GM18511 (cell line): Measurements from ENCODE around the gene SLC5A10.

Source experiments
- ATAC-seq: cut with Tn5 transposase; IDR thresholded peaks from one replicate; pipeline ENCODE4 v1.9.1; 2021; ENCODE audit warnings: mild to moderate bottlenecking, moderate library complexity; ENCODE audit not compliant: unreplicated experiment

The SLC5A10 gene

DNA sequence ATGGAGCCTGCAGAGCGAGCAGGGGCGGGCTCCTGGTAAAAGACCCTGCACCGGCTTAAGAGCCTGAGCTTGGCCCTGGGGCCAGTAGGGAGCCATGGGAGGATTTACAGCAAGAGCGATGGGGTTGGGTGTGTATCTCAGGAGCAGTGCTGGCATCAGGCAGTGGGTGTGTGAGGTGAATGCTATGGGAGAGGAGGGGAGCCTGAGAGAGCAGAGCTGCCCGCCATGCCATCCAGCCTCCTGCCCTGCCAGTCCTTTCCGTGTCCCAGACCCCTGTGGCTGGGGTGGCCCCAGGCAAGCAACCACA lies 29.3 kb downstream of the SLC5A10 start:
- no peak for ATAC-seq

DNA sequence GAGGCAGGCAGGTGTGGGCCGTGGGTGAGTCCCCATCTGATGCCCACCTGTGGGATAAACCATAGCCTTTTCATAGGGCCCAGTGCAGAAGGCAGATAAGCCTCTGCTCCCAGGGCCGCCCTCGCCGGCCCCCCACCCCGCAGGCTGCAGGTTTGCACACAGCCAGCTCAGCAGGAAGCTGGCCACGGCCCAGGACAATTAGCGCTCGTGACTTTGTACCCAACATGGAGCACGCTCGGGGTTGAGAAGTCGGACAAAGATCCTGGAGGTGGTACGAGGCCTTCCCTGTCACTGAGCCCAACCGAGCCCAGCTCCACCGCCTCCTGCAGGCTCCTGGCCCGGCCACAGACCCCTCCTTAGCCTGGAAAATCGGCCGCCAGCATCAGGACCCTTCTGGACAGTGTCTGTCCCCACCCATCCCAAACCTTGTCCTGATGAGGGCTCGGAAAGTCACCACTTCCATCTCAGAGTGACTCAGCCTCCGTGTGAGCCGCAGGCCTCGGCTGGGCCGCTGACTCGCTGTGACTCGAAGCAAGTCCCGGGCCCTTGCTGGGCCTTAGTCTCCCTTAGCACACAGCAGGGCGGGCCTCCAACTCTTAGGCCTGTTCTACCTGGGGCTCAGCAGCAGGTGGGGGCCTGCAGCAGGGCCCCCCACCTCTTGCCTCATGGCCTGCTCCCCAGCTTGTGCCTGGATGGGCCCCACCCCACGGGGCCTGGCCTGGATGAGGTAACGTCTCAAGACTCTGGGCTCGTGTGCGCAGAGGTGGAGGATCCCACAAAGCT lies 29.9 kb downstream of the SLC5A10 start:
- no peak for ATAC-seq

DNA sequence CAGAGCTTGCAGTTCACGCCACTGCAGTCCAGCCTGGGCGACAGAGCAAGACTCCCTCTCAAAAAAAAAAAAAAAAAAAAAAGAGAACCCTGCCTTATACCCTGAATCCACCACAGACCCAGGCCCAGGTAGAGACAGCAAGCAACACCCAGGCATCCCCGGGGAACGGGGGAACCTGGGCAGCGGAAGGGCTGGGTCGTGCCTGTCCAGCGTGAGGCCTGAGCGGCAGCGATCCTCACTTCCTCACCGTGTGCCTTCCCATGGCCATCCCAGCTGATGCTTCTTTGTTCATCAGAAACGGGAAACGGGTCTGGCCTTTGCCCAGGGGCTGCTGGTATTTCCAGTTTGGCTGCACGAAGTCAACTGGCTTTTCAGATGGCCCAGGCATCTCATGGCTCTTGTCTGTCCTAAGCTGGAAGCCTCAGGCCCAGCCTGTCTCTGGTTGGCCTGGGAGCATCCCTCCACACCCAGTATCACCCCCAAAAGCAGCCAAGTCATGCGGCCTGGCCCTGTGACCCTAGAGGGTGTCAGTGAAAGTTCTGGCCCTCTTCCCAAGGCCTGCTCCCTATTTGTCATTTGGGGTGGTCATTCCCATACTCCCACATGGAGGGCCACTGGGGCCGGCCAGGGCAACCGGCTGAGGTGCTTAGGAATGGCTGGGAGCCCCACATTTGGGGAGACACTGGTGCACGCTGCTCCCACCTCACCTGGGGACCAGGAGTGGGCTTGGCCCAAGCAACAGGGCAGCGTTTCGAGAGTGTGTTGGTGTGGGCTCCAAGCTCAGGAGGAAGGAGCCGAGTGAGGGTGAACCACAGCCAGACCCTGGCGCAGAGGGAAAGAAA lies 32.5 kb downstream of the SLC5A10 start:
- ATAC-seq, result no peak

DNA sequence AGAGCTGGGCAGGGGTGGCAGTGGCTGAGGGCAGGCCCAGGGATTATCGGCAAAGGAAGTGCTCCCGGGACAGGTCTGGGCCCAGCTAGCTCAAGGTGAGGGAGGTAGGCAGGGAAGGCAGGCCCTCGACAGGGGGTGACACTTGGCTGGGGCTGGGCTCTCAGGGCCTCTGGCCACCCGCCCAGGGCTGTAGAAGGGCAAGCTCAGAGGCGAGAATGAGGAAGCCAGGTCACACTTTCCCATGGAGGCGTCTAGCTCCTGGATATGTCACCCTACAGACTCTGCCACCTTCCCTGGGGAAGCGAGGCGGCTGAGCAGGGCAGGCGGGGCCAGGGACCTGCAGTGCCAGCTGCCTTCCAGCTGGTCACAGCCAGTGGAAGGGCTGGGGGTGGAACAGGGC lies 33.5 kb downstream of the SLC5A10 start:
- ATAC-seq, result no peak

DNA sequence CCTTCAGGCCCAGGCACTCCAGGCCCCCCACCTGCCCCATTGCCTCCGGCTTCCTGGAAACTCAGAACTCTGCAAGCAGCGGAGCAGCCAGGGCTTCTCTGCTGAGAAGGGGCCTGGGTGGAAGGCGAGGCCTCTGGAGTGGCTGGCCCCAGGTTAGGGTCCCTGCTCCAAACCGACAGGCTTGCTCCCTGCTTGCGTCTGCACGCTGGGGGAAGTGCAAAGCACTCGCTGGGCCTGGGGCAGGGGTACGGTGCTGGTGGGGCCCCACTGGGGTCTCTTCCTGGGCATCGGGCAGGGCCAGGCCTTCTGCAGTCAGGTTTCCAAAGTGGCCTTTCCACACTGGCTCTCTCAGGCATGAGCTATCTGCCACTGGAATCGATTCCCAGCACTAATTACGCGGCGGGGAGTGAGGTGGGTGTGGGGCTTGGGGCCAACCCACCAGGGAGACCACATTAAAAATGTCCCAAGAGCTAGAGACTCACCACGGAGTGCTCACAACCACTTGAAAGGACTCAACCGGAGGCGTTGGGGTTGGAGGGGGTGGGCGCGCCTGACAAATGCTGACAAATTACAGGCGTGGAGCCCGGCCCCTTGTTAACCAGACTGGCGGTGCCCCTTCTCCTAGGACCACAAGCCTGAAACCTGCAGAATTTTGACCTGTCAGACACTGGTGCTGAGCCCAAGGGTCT lies 34.7 kb downstream of the SLC5A10 start:
- ATAC-seq, result no peak

DNA sequence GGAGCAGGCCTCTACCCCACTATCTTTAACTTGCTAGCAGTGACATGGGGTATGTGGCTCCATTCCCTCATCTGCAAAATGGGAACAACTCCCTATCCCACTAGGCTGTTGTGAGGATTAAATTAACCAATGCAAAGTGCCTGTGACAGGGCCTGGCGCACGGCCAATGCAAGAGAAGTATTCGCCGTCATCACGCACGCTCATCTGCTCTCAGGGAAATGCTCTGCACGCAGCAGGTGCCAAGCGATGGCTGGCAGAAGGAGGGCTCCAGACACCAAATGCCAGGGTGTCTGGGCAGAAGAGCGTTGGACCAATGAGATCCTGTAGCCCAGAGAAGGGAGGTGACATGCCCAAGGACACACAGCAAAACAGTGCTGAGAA lies 35.3 kb downstream of the SLC5A10 start:
- ATAC-seq, result no peak

DNA sequence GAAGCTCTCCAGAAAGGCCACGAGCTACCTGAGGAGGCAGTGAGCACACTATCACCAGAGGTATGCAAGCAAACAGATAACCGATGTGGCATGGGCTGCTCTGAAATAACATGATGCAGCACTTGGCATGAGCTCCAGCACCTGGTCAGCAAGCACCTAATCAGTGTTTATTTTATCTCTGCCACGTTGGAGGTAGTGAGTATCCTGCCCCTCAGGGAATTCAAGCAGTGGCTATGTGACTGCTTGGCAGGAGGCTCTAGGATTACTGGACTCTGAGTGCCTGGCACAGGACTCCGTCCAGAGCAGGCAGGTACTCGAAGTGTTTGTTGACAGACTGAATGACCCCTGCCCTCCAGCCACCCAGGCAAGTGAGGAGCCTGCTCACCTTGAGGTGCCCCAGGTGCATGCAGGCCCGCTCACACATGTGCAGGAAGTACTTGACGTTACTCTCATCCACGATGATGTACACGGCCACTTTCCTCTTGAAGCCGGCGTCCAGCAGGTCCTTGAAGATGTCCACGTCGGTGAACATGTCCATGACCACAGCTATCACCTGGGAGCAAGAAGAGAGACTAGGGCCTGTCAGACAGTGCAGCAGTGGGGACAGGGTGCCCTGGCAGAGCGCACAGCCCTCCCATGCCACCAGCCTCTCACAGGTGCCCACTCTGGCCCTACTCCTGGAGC lies 36.0 kb downstream of the SLC5A10 start:
- ATAC-seq, result no peak

DNA sequence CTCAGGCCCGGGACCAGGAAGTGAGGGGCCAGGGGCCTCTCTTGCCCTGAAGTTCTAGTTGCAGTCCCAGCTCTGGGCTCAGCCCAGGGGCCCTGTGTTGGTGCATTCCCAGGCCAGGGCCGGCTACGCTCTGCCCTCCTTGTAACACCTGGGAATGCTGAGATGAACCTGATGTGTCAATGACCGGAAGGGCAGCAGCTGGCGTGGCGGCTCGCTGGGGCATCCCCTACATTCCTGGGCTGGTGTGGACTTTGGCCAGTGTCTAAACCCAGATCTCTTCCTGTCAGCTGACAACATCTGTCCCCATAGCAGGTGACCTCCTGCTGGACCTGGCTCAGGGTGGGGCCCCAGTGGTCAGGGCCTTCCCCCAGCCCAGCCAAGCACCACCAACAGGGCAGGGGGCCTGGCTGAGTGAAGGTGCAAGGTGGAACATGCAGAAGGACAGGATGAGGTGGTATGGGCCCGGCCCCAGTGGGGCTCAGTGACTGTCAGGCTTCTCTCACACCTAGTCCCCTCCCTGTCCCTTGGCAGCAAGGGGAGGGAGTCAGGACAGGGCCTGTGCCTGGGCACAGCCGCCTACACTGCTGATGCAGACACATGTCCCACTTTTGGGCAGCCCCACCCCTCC lies 36.7 kb downstream of the SLC5A10 start:
- no peak for ATAC-seq

DNA sequence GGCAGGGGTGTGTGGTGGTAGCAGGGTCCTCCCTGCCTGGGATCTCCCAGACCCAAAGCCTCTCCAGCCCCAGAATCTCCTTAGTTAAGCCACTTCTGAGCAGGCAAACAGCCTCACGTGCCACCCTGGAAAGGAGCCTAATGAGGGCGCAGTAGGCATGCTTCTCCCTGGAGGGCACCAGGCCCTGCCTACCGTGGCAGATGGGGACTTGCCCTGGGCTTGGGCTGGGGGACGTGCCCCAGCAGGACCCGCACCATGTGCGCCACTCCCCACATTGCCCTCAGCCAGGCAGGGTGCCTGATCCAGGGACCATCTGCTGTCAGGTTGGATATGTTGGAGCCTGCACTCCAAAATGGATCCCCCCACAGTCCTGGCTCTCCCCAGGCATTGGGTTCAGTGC lies 38.4 kb downstream of the SLC5A10 start:
- no peak for ATAC-seq

DNA sequence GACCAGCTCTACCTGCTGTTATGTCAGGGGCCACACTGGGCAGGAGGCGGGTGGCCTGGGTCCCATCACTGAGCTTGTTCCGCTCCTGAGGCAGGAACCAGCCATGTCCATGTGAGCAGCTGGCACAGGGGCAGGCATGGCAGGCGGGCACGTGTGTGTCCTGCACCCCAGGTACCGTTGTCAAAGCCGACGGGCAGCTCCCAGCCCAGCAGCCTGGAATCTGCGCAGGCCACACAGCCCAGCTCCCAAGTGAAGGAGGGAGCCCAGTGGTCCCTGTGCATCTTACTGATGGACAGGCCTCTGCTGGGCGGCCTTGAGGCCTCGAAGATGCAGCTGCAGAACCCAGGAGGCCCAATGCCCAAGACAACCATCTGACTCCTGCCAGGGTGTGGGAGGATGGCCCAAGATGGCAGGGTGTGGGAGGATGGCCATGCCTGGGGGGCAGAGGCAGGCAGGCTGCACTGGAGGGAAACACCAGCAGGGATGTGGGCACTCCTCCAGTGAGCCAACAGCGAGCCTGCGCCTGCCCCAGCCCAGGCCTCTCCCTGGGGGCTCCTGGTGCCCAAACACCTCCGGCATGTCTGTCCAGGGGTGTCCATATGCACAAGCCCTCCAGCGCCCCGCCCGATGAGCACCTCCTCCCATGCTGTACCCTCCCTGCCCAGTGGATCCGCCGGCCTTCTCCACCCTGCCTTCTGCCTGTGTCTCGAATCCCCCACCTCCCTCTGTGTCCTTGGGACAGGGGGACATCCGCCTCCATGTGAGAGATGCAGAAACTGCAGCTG lies 39.8 kb downstream of the SLC5A10 start:
- no peak for ATAC-seq

DNA sequence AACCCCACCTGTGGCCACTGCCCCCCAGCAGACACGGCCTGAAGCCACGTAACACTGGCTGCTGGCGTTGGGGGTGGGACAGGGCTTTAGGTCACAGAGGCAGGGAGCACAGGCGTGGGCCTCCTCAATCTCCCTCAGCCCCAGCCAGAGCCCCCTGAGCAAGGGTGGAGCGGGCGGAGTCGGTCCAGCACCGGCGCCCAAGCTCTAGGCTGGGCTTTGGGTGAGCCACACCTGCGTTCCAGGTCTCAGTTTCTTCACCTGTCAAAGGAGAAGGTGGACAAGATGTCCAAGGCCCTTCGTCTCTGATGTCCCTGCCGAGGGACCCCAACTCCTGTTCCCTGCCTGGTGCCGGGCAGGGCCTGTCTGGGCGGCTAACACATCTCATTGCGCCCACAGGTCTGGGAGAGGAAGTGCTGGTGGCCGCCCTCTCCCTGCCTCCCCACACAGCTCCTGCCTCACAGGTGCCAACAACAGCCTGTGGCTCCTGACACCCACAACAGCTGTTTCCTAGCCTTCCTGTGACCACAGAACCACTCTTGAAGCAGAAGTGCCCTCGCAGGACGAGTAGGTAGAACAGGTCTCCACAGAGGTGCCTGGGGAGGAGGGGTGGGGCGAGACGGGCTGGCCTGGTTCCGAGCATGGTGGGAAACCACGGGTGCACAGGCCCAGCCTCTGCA lies 40.6 kb downstream of the SLC5A10 start:
- peak; percentile 43 for ATAC-seq

DNA sequence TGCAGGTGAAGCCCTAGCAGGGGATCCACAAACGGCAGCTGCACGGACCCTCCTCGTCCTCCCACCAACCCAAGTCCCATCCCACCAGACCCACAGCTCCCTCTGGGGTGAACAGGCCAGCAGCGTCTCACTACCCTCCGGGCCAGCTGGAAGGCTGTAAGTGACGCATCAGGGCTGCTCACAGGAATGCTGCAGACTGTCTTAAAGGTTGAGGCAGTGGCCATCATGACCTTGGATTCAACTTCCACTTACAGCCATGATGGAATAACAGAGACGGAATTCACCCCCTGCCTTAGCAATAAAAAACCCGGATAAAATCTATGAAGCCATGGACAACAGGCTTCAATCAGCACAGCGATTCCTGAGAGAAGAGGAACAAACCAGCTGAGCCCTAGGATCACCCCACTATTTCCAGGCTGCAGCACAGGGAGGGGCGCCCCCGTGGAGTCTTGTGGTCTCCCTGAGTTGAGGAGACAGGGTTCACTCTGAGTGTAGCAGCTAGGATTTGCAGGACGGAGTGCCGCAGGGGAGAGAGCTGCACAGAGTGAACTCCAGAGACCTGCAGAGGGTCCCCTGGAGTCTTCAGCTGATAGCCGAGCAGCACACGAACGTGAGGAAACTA lies 42.1 kb downstream of the SLC5A10 start:
- ATAC-seq, result no peak

DNA sequence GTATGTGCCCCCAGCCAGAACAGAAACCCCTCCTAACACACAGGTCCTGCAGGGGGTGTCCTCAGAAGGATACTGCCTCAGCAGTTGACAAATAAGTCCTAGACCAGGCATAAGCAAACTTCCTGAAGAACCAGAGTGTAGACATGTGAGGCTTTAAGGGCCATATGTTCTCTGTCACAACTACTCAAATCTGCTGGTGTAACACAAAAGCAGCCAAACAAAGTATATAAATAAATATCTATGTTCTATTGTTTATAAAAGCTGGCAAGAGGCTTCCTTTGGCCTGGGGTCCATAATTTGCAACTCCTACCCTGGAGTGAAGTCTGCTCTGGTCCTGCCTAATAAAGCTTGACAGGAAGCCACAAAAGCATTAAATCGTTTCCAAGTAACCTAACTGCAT lies 42.7 kb downstream of the SLC5A10 start:
- ATAC-seq, result no peak

DNA sequence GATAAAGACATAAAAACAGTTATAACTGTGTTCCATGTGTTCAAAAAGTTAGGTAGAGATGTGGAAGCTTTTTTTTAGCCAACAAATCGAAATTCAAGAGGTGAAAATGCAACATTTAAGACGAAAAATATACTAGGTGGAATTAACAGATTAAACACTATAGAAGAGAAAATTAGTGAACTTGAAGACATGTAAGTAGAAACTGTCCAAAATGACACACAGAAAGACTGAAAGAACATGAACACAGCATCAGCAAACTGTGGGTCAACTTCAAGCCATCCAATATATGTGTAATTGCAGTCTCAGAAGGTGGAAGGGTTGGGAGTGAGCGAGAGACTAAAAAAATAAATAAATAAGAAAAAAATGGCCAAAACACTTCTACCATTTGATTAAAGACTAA lies 43.3 kb downstream of the SLC5A10 start:
- no peak for ATAC-seq

DNA sequence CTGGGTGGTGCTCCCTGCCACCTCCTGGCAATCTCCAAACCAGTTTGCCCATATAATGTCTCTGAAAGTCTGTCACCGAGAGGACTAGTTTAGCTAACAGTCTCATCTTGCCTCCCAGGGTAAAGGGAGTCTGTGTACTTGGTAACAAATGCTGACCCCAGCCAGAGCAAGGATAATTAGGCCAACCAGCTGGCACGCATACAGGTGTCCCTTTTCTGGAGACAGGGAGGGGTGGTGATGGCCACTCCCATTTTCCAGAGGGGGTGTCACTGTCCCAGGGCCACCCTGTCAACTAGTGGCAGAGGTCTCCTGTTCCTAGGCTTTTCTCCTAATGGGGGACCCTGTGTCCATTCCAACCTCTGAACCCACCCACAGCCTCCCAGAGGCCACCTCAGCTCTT lies 44.5 kb downstream of the SLC5A10 start:
- no peak for ATAC-seq

DNA sequence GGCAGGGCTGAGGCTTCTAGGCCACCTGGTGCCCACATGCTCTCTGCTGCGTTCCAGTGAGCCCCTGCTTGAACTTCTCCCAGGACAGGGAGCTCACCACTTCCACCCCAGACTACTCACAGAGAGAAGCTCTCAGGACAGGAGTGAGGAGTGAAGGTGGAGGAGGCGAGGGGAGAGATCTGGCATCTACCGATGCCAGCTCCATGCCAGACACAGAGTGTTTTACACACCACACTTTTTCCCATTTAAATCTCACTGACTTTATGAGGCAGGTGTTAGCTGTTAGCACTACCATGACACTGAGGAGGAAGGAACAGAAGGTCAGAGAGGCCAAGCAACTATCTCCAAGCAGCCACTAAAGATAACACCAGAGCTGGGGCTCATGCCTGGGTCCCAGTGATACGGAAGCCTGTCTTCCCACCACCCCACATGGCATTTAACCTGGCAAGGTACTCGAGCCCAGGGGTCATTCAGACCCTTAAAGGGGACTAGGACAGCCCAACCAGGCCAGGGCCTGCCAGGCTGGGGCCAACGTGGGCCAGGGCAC lies 45.8 kb downstream of the SLC5A10 start:
- ATAC-seq, result no peak

DNA sequence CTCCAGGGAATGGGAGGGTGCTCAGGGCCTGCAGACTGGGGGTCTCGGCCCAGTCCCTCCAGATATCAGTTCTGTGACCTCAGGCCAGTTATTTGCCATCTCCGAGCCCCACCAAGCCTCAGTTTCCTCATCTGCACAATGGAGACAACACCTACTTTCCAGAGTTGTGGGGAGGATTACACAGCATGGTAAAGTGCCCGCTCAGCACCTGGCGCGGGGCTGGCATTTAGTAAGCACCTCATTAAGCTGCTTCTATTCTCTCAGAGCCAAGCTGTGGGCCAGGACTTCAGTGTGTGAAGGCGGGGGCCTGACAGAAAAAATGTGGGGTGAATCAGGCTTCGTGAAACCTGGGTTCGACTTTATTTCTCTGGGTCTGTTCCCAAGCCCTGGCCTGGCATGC lies 47.4 kb downstream of the SLC5A10 start:
- no peak for ATAC-seq

DNA sequence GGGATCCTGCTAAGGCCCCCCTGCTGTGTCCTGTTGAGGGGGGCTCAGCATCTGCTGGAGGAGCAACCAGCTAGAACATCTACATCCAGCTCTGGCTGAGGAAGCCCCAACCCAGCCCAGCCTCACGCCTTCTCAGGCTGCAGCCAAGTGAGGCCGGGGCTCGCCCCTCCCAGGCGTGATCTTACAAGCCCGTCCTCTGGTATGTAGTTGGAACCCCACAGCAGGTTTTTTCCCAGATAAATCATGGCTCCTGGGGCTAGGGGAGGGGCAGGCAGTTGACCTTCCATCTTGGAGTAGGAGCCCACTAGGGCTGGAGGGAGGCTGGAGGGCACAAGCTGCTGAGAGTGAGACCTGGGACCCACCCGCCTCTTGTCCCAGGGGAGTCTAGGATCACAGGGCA lies 47.9 kb downstream of the SLC5A10 start:
- ATAC-seq, result no peak
